H9 (cell line): ENCODE results near the gene FOLH1. TPM values are rescaled to one million over a fixed set of nuclear protein-coding genes. Genes with fewer than 3 reads are reported as not detected.
"Not testable (repeated sequence)": the region's sequence is repeated elsewhere in the genome, so short reads cannot be mapped to it uniquely, and the experiment has no call there.

ENCODE experiments used
- DNase-seq: peaks from one replicate; pipeline ENCODE4 v3.0.0-alpha.2; 2017
- H2AFZ ChIP-seq: one replicate; pipeline ENCODE4 v1.6.1; 2013; ENCODE audit warnings: mild to moderate bottlenecking, low read length, control low read depth, moderate library complexity
- H2AK5ac ChIP-seq: 2 replicates; pipeline ENCODE4 v1.6.1; 2013; ENCODE audit warnings: low read length, control low read depth, mixed read lengths; ENCODE audit not compliant: insufficient read length
- H2BK120ac ChIP-seq: one replicate; pipeline ENCODE4 v1.6.1; 2013; ENCODE audit warnings: low read depth, mild to moderate bottlenecking, low read length, control low read depth, inconsistent platforms; ENCODE audit not compliant: poor library complexity, severe bottlenecking
- H2BK12ac ChIP-seq: 2 replicates; pipeline ENCODE4 v1.6.1; 2013; ENCODE audit warnings: low read length, control low read depth, mixed read lengths, low read depth; ENCODE audit not compliant: insufficient read length
- H2BK15ac ChIP-seq: 2 replicates; pipeline ENCODE4 v1.6.1; 2013; ENCODE audit warnings: low read depth, low read length, control low read depth
- H2BK20ac ChIP-seq: one replicate; pipeline ENCODE4 v1.6.1; 2013; ENCODE audit warnings: low read depth, mild to moderate bottlenecking, low read length, control low read depth, inconsistent platforms; ENCODE audit not compliant: poor library complexity, severe bottlenecking
- H2BK5ac ChIP-seq: 2 replicates; pipeline ENCODE4 v1.6.1; 2013; ENCODE audit warnings: low read length, control low read depth, mixed read lengths; ENCODE audit not compliant: insufficient read length
- H3K14ac ChIP-seq: 2 replicates; pipeline ENCODE4 v1.6.1; 2013; ENCODE audit warnings: low read length, control low read depth; ENCODE audit not compliant: insufficient read depth
- H3K18ac ChIP-seq: 2 replicates; pipeline ENCODE4 v1.6.1; 2013; ENCODE audit warnings: low read depth, mild to moderate bottlenecking, mixed read lengths, low read length, control low read depth; ENCODE audit not compliant: insufficient read length
- H3K23ac ChIP-seq: 2 replicates; pipeline ENCODE4 v1.6.1; 2013; ENCODE audit warnings: low read length, control low read depth, mixed read lengths, low read depth; ENCODE audit not compliant: insufficient read length
- H3K23me2 ChIP-seq: 2 replicates; pipeline ENCODE4 v1.6.1; 2013; ENCODE audit warnings: low read depth, mild to moderate bottlenecking, mixed read lengths, low read length, control low read depth; ENCODE audit not compliant: insufficient read length, poor library complexity, severe bottlenecking
- H3K27ac ChIP-seq: 2 replicates; pipeline ENCODE4 v1.5.1; 2013; ENCODE audit warnings: low read length, control low read depth, mixed read lengths, low read depth; ENCODE audit not compliant: insufficient read length
- H3K27me3 ChIP-seq: 2 replicates; pipeline ENCODE4 v1.6.1; 2013; ENCODE audit warnings: low read length, control low read depth, inconsistent platforms; ENCODE audit not compliant: insufficient read depth
- H3K4ac ChIP-seq: 2 replicates; pipeline ENCODE4 v1.6.1; 2013; ENCODE audit warnings: low read depth, mild to moderate bottlenecking, control low read depth, inconsistent platforms, low read length, moderate library complexity
- H3K4me1 ChIP-seq: 2 replicates; pipeline ENCODE4 v1.6.1; 2013; ENCODE audit warnings: low read length, control low read depth, inconsistent platforms; ENCODE audit not compliant: insufficient read depth
- H3K4me2 ChIP-seq: 2 replicates; pipeline ENCODE4 v1.6.1; 2013; ENCODE audit warnings: low read length, control low read depth, mixed read lengths; ENCODE audit not compliant: insufficient read length, insufficient read depth
- H3K56ac ChIP-seq: 2 replicates; pipeline ENCODE4 v1.6.1; 2013; ENCODE audit warnings: low read depth, mild to moderate bottlenecking, mixed read lengths, low read length, control low read depth; ENCODE audit not compliant: insufficient read length
- H3K79me1 ChIP-seq: 2 replicates; pipeline ENCODE4 v1.6.1; 2013; ENCODE audit warnings: low read depth, mild to moderate bottlenecking, moderate library complexity, low read length, control low read depth, inconsistent platforms; ENCODE audit not compliant: insufficient read depth, poor library complexity, severe bottlenecking
- H3K79me2 ChIP-seq: 2 replicates; pipeline ENCODE4 v1.6.1; 2013; ENCODE audit warnings: low read length, control low read depth, inconsistent platforms; ENCODE audit not compliant: insufficient read depth
- H3K9ac ChIP-seq: 2 replicates; pipeline ENCODE4 v1.6.1; 2013; ENCODE audit warnings: low read length, control low read depth, mixed read lengths; ENCODE audit not compliant: insufficient read length; ENCODE audit errors: extremely low read depth
- H3K9me3 ChIP-seq: one replicate; pipeline ENCODE4 v1.6.1; 2013; ENCODE audit warnings: low read depth, low read length, inconsistent platforms; ENCODE audit not compliant: control insufficient read depth
- H3T11ph ChIP-seq: one replicate; pipeline ENCODE4 v1.6.1; 2013; ENCODE audit warnings: mild to moderate bottlenecking, low read length, control low read depth, inconsistent platforms
- H4K20me1 ChIP-seq: one replicate; pipeline ENCODE4 v1.6.1; 2013; ENCODE audit not compliant: control insufficient read depth, insufficient read length, insufficient read depth
- H4K5ac ChIP-seq: 2 replicates; pipeline ENCODE4 v1.6.1; 2013; ENCODE audit warnings: low read depth, mild to moderate bottlenecking, mixed read lengths, low read length, control low read depth; ENCODE audit not compliant: insufficient read length
- H4K8ac ChIP-seq: replicated peaks from 2 replicates; pipeline ENCODE4 v1.6.1; 2013; ENCODE audit warnings: low read length, control low read depth, mixed read lengths, low read depth; ENCODE audit not compliant: insufficient read length
- H4K91ac ChIP-seq: 2 replicates; pipeline ENCODE4 v1.6.1; 2013; ENCODE audit warnings: low read depth, mild to moderate bottlenecking, moderate library complexity, mixed read lengths, low read length, control low read depth; ENCODE audit not compliant: insufficient read length
- H3K27ac Mint-ChIP-seq, 3 experiments: 2 replicates in 2 of 3; 3 replicates in 1 of 3; pipeline ENCODE4 v1.8.0; 2020 to 2021; ENCODE audit warnings: mixed read lengths in 3 of 3, mild to moderate bottlenecking in 1 of 3, moderate library complexity in 1 of 3
- H3K27me3 Mint-ChIP-seq: 2 replicates; pipeline ENCODE4 v1.8.0; 2021; ENCODE audit warnings: low read depth, mild to moderate bottlenecking, moderate library complexity, mixed read lengths
- H3K36me3 Mint-ChIP-seq, 3 experiments: 2 replicates in 2 of 3; 3 replicates in 1 of 3; pipeline ENCODE4 v1.8.0; 2020 to 2021; ENCODE audit warnings: low read depth in 3 of 3, mixed read lengths in 3 of 3; ENCODE audit not compliant: insufficient read depth in 1 of 3
- H3K4me1 Mint-ChIP-seq, 2 experiments: 2 replicates each; pipeline ENCODE4 v1.8.0; 2020; ENCODE audit warnings: mixed read lengths in 2 of 2
- H3K4me3 Mint-ChIP-seq, 2 experiments: 2 replicates in 1 of 2; 3 replicates in 1 of 2; pipeline ENCODE4 v1.8.0; 2020 to 2021; ENCODE audit warnings: mild to moderate bottlenecking in 2 of 2, mixed read lengths in 2 of 2, moderate library complexity in 1 of 2
- H3K9me3 Mint-ChIP-seq, 2 experiments: 2 replicates in 1 of 2; 3 replicates in 1 of 2; pipeline ENCODE4 v1.8.0; 2020; ENCODE audit warnings: mild to moderate bottlenecking in 2 of 2, mixed read lengths in 2 of 2, moderate library complexity in 1 of 2
- WGBS: extraction: QIAGEN DNeasy Blood & Tissue Kit; methylation state at CpG from one replicate; pipeline ENCODE4 v1.1.7; 2013; ENCODE audit warnings: missing lambda C conversion rate, low lambda C conversion rate, mixed read lengths; ENCODE audit not compliant: insufficient read length; ENCODE audit errors: extremely low coverage; 5-methylcytosine and 5-hydroxymethylcytosine counted together
- total RNA-seq: library from RNA; stranded (reverse); gene quantifications from 2 replicates; pipeline ENCODE4 v1.2.1, GENCODE V29; 2021
- TF ChIP-seq, protein P1 (sequence below): fragments of 200-600 bp; sonication (generic); conservative IDR thresholded peaks from 3 replicates; pipeline ENCODE4 v1.8.0; 2021; ENCODE audit warnings: antibody characterized with exemption, mild to moderate bottlenecking

Gene FOLH1
- total RNA-seq, 1 experiment from 2014 or later = not detected

DNA sequence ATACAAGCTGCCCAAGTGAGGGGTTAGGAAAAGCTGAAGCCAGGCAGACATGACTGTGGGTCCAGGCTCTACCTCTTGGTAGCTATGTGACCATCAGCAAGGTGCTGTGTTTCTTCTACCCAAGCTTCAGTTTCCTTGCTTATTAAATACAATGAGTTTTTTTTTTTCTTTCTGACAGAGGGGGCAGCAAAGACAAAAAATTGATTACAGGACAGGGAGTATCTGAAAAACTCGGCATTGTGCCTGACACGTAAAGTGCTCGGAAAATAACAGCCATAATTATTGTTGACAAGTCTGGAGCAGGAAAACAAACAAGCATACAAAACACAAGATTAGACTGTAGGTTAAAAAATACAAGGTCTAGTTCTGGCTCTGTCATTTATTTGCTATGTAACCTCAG lies 23.3 kb upstream of the FOLH1 start:
- H3K4me1 Mint-ChIP-seq, H3K79me1 ChIP-seq, H2AFZ ChIP-seq, H2AK5ac ChIP-seq, H3K56ac ChIP-seq, H3T11ph ChIP-seq, H3K18ac ChIP-seq, H3K79me2 ChIP-seq, H4K20me1 ChIP-seq, H3K23ac ChIP-seq, H2BK5ac ChIP-seq, H3K27me3 Mint-ChIP-seq, H3K27me3 ChIP-seq, H3K36me3 Mint-ChIP-seq, H3K4ac ChIP-seq, H4K91ac ChIP-seq, H3K4me2 ChIP-seq, H3K9ac ChIP-seq, H3K27ac Mint-ChIP-seq, H4K8ac ChIP-seq, H3K27ac ChIP-seq, H3K4me3 Mint-ChIP-seq, H2BK12ac ChIP-seq, H3K4me1 ChIP-seq, H2BK20ac ChIP-seq, H4K5ac ChIP-seq, H3K23me2 ChIP-seq, H2BK15ac ChIP-seq, H3K9me3 ChIP-seq, H2BK120ac ChIP-seq, DNase-seq, H3K14ac ChIP-seq: not testable (repeated sequence)
- peaks cover 58 to 78% of the 10 kb centered on the region in 2 experiments for H3K9me3 Mint-ChIP-seq
- TF ChIP-seq, protein P1, sequence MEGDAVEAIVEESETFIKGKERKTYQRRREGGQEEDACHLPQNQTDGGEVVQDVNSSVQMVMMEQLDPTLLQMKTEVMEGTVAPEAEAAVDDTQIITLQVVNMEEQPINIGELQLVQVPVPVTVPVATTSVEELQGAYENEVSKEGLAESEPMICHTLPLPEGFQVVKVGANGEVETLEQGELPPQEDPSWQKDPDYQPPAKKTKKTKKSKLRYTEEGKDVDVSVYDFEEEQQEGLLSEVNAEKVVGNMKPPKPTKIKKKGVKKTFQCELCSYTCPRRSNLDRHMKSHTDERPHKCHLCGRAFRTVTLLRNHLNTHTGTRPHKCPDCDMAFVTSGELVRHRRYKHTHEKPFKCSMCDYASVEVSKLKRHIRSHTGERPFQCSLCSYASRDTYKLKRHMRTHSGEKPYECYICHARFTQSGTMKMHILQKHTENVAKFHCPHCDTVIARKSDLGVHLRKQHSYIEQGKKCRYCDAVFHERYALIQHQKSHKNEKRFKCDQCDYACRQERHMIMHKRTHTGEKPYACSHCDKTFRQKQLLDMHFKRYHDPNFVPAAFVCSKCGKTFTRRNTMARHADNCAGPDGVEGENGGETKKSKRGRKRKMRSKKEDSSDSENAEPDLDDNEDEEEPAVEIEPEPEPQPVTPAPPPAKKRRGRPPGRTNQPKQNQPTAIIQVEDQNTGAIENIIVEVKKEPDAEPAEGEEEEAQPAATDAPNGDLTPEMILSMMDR = peak; percentile 30; the same call in 2 of the 3 replicates
- WGBS = no CpG with 5 or more reads among the region's 3 CpGs
